Smooth muscle cell (in vitro differentiated cells): ENCODE measurements around the gene CDKN1B. TPM values are rescaled to one million over a fixed set of nuclear protein-coding genes. Genes with fewer than 3 reads are reported as not detected.

Experiments
- DNase-seq: peaks from one replicate; lab custom pipeline; 2025; ENCODE audit not compliant: unreplicated experiment; lab: John Stamatoyannopoulos, UW
- H2AFZ ChIP-seq: fragments of 200-600 bp; sonication (generic); 2 replicates; pipeline ENCODE4 v1.6.0; 2016; ENCODE audit warnings: antibody characterized with exemption, low read depth, mild to moderate bottlenecking
- H3F3A ChIP-seq: fragments of 200-600 bp; sonication (generic); 2 replicates; pipeline ENCODE4 v1.6.0; 2017; ENCODE audit warnings: antibody characterized with exemption, low read depth
- H3K27ac ChIP-seq: fragments of 200-600 bp; sonication (generic); 2 replicates; pipeline ENCODE4 v1.5.1; 2016; ENCODE audit warnings: low read depth, mild to moderate bottlenecking
- H3K27me3 ChIP-seq: fragments of 200-600 bp; sonication (generic); 2 replicates; pipeline ENCODE4 v1.6.1; 2016; ENCODE audit warnings: low read depth, mild to moderate bottlenecking
- H3K36me3 ChIP-seq: fragments of 200-600 bp; sonication (generic); 2 replicates; pipeline ENCODE4 v1.5.1; 2016; ENCODE audit warnings: low read depth
- H3K4me1 ChIP-seq: fragments of 200-600 bp; sonication (generic); 2 replicates; pipeline ENCODE4 v1.5.1; 2016; ENCODE audit warnings: low read depth
- H3K4me2 ChIP-seq: fragments of 200-600 bp; sonication (generic); 2 replicates; pipeline ENCODE4 v1.6.0; 2016; ENCODE audit warnings: mild to moderate bottlenecking
- H3K4me3 ChIP-seq: fragments of 200-600 bp; sonication (generic); 2 replicates; pipeline ENCODE4 v1.5.1; 2016; ENCODE audit warnings: mild to moderate bottlenecking
- H3K79me2 ChIP-seq: fragments of 200-600 bp; sonication (generic); 2 replicates; pipeline ENCODE4 v1.6.0; 2016; ENCODE audit warnings: low read depth, mild to moderate bottlenecking
- H3K9ac ChIP-seq: fragments of 200-600 bp; sonication (generic); 2 replicates; pipeline ENCODE4 v1.6.0; 2016; ENCODE audit warnings: low read depth
- H3K9me3 ChIP-seq: fragments of 200-600 bp; sonication (generic); replicated peaks from 2 replicates; pipeline ENCODE4 v1.5.1; 2016; ENCODE audit warnings: low read depth
- H4K20me1 ChIP-seq: fragments of 200-600 bp; sonication (generic); 2 replicates; pipeline ENCODE4 v1.6.0; 2016; ENCODE audit warnings: low read depth
- CTCF ChIP-seq: fragments of 200-600 bp; sonication (generic); IDR thresholded peaks from 2 replicates; pipeline ENCODE4 v1.5.1; 2017; ENCODE audit warnings: borderline replicate concordance, mild to moderate bottlenecking, antibody characterized with exemption; ENCODE audit not compliant: insufficient read depth, poor library complexity, severe bottlenecking
- WGBS: methylation state at CpG from one replicate; pipeline ENCODE4 v1.1.7; 2016; ENCODE audit warnings: low lambda C conversion rate; 5-methylcytosine and 5-hydroxymethylcytosine counted together
- polyA plus RNA-seq: library from polyadenylated mRNA; unstranded; fragments of >200 nt; fragmentation: Nextera tagmentation; extraction: Ambion mirVana; gene quantifications from 2 replicates; pipeline ENCODE4 v1.2.1, GENCODE V29; 2016
- total RNA-seq: library from RNA; depleted of rRNA; stranded (reverse); fragments of >200 nt; gene quantifications from 2 replicates; pipeline ENCODE4 v1.2.3, GENCODE V29; 2014

CDKN1B gene
- total and polyA plus RNA-seq, 2 experiments from 2014 or later, result 3.0 to 17.4 TPM

- Histone ChIP-seq H3K4me1 (peaks cover 15% of the 10 kb centered on the region), H3K27ac (no peak overlapping the region), H3K4me3 (no peak overlapping the region), H3K27me3 (no peaks in the 10 kb centered on the region), H3K9me3 (no peaks in the 10 kb centered on the region), H3K4me2 (no peak overlapping the region), H3K36me3 (no peaks in the 10 kb centered on the region), H3F3A (no peaks in the 10 kb centered on the region), H2AFZ (no peak overlapping the region), H3K9ac (no peak overlapping the region), H3K79me2 (no peaks in the 10 kb centered on the region), H4K20me1 (no peaks in the 10 kb centered on the region)
- 78% methylated on average over 3 of the region's 3 CpGs for WGBS
- no peak for TF ChIP-seq CTCF
- no peak for DNase-seq
Observed at GRCh38 chr12:12741660-12742059, 24.5 kb downstream of the CDKN1B start.

GRCh38 chr12:12744546-12745305 is 27.6 kb downstream of the CDKN1B start:
- H3F3A ChIP-seq, result no peaks in the 10 kb centered on the region
- DNase-seq, result no peak

GRCh38 chr12:12745576-12746211 is 28.5 kb downstream of the CDKN1B start:
- H4K20me1 ChIP-seq, result no peaks in the 10 kb centered on the region
- no peaks in the 10 kb centered on the region for H3F3A ChIP-seq
- H3K27ac ChIP-seq, result no peak overlapping the region
- no peak overlapping the region for H3K4me3 ChIP-seq
- H3K4me2 ChIP-seq, result no peak overlapping the region
- no peaks in the 10 kb centered on the region for H3K36me3 ChIP-seq
- H3K4me1 ChIP-seq, result peaks cover 4% of the 10 kb centered on the region
- H3K9ac ChIP-seq, result no peak overlapping the region
- H3K9me3 ChIP-seq, result no peaks in the 10 kb centered on the region
- no peak for TF ChIP-seq CTCF
- no peaks in the 10 kb centered on the region for H3K27me3 ChIP-seq
- no peak for DNase-seq
- no peak overlapping the region for H2AFZ ChIP-seq
- WGBS, result 57% methylated on average over 7 of the region's 7 CpGs
- no peaks in the 10 kb centered on the region for H3K79me2 ChIP-seq

More at GRCh38 chr12:12744546-12745305, 27.6 kb downstream of the CDKN1B start:
- Histone ChIP-seq H2AFZ (no peak overlapping the region), H3K27ac (no peak overlapping the region), H3K4me2 (no peak overlapping the region), H3K4me3 (no peak overlapping the region), H3K9ac (no peak overlapping the region), H3K36me3 (no peaks in the 10 kb centered on the region), H3K27me3 (no peaks in the 10 kb centered on the region), H3K4me1 (peaks cover 4% of the 10 kb centered on the region), H3K79me2 (no peaks in the 10 kb centered on the region), H4K20me1 (no peaks in the 10 kb centered on the region), H3K9me3 (no peaks in the 10 kb centered on the region)
- no peak for TF ChIP-seq CTCF
- WGBS, result 87% methylated on average over 8 of the region's 8 CpGs
